NCI-H2107 treated with DMSO at 0.1 percent for 48 hours (cell line): ENCODE measurements around the gene SETBP1.
A peak's percentile ranks its signal among the peaks of the same experiment; 100 is the strongest.
"Not testable (repeated sequence)": the region's sequence is repeated elsewhere in the genome, so short reads cannot be mapped to it uniquely, and the experiment has no call there.

Experiments
- DNase-seq: peaks from one replicate; lab custom pipeline; 2025; ENCODE audit not compliant: unreplicated experiment; lab: John Stamatoyannopoulos, UW

SETBP1 gene

DNA sequence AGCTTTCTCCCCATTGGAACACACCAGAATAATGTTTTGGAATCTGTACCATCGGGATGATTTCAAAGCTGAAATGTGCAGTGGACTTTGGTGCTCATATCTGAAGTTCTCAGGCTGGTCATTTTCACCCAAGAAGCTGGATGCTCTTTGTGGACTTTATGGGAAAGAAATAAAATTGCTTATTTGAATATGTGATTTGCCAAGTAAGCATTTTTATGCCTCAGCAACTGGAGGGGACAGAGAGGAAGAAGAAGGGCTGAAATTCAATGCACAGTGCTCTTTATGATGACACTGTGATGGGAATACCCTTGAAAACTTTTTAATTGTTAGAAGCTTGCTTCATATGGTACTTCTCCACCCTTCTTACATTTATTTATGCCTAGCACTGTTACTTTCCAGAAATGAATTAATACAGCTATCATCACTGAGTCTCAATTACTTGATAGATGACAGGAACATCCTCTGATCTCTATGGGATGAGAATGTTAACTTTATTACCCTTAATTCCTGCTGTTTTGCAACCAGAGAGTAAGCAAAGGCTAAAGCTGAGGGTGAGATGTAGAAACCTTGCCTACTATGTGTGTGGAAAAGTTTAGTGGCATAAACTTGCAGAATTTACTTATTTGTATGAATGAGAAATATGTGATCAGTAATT lies 23.6 kb downstream of the SETBP1 start:
- no peak for DNase-seq

DNA sequence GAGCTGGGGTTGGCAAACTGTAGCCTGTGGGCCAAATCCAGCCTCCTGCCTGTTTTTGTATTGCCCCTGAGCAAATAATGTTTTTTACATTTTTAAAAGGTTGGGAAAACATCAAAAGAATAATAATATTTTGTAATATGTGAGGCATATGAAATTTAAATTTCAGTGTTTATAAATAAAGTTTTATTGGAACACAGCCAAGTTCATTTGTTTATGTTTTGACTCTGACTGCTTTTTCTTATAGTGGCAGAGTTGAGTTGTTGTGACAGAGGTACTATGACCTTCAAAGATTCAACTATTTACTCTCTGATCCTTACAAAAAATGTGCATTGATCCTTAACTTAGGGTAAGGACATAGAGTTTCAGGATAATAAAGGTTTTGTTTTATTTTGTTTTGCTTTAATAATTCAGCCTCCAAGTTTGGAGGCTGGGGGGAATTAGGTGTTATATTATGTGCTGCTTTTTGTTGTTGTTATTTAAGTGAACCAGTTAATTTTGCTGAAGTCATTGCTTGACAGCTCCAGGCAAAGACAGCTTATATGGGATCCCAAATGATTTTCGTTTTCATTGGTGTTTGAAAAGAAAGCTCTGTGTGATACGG lies 24.5 kb downstream of the SETBP1 start:
- DNase-seq = no peak

DNA sequence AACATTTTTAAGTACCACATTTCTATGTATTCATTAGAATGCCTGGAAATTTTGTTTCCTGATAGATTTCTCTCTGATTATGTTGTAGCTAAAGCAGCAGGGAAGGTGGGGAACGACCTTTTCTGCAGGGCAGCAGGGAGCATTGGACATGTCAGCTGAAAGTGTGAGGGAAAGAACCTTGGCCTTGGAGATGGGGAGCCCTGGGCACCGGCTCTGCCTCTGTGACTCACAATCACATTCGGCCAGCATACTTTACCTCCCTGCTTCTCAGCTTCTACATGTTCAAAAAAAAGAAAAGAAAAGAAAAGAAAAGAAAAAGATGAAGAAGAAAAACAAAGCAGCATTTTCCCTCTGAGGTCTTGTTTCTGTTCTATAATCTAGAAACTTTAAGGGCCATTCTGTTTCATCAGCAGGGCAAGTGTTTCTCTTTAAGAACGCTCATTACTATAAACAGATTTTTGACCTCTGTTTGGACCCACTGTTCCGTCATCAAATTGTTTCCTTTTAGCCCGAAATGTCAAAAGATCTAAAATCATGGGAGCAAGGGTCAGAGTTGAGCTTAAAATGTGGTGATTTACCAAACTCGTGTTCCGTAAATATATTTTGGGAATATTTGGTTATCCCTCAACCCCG lies 27.9 kb downstream of the SETBP1 start:
- no peak for DNase-seq

DNA sequence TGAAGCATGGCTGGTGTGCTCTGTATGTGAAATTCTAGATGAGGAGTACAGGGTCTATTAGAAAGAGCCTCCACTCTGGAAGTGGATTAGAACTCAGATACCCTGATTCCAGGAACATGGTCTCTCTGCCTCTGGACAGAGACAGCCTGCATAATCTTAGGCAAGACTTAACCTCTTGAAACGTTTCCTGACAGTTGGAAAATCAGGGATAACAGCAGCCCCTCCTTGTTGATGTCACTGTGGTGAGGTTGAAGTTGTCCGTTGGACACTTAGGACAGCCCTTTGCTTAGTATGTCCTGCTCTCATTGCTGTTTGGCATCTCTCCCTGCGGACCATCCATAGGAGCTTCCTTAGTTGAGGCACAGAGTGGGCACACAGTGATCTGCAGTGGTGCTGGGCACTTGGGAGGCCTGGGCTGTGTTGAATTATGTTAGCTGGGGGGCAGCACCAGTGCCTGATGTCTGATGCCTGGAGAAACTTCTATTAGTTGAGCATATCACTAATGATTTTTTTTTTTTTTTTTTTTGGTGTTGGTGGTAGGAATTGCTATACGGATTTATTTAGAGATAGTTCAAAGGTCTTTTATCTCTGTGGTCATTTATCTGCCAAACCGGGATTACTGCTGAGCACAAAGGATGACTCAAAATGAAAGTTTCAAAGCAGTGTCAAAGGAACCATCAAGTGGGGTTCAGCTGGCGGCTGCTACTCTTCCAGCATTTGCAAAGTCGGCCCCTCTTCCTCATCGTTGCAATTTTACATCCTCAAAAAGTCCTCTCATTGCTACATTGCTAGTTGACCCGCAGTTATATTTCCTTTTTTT lies 28.8 kb downstream of the SETBP1 start:
- no peak for DNase-seq

DNA sequence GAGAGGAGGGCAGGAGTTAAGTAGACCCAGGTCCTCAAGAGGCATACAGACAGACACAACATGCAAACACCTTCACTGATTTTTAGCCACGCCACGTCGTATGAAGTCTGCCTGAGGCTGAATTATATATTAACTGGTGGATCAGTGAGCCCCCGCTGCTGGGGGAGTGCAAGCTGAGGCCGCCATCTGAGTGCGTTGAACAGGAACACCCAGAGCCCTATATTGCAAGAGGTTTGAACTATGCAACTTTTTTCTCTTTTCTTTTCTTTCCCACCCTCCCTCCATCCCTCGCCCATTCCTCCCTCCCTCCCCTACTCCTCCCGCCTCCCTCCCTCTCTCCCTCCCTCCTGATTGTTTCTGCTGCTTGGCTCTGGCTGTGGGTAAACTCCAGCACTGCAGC lies 30.2 kb downstream of the SETBP1 start:
- no peak for DNase-seq

DNA sequence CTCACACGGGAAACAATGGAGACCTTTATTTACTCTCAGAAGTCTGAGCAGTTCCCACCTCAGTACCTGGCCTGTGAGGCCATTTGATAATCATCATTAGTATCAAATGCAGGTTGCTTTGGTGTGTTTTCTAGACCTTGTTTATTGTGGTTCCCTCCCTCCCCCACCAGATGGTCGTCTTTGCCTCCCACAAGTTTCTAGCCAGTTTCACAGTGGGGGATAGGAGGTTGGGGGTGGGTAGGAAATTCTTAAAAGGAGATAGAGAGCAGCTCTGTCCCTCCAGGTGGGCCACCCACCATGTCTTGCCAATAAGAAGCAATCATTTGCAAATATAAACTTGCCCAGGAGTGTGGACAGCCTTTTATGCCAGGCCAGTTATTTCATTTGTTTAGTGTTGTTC lies 31.3 kb downstream of the SETBP1 start:
- DNase-seq = no peak

DNA sequence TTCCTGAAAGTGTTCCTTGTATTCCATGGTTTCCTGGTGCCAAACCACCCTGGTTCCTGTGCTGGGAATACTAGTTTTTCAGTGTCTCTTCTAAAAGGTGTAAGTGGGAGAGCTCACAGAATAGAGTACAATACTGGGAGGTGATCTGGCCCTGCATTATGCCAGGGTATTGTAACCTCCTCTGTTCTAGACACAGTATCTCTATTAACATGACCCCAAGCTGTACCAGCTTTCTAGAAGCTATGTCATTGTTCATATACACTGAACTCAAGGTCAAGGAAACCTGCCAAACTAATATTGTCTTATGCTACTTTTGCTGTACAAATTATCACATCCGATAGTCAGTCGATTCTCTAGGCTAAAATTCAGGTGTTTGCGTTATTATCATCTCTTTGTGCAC lies 32.7 kb downstream of the SETBP1 start:
- no peak for DNase-seq

DNA sequence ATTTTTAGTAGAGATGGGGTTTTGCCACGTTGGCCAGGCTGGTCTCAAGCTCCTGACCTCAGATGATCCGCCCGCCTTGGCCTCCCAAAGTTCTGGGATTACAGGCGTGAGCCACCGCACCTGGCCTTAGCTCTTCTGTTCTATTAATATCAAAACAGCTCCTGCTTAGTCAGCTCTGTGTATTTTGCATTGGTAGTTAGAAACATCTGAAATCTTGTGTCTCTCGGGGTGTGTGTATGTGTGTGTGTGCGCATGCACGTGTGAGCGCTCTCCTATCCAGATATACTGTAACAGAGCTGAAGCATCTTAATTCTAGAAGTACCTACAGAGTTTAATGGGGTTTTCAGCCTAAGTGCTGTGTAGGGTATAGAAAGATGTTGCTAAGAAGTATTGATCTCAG lies 33.7 kb downstream of the SETBP1 start:
- no peak for DNase-seq

DNA sequence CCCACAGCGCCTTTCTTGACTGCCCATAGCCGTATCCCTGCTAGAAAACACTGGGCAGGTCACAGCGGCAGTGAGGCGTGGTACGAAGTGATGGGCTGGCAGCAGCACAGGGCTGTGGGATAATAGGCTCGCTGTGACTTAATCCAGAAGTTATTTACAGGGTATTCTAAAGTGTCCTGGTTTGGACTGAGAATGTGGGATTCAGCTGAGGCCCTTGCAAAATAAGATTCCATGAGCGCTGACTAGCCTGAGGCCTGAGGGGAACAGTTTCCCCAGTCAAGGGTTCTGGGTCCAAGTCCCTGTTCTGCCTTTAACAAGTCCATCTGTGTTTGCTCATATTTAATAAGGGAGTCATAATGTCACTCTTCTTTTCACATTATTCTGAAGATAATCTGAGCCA lies 34.6 kb downstream of the SETBP1 start:
- peak; percentile 62 for DNase-seq

DNA sequence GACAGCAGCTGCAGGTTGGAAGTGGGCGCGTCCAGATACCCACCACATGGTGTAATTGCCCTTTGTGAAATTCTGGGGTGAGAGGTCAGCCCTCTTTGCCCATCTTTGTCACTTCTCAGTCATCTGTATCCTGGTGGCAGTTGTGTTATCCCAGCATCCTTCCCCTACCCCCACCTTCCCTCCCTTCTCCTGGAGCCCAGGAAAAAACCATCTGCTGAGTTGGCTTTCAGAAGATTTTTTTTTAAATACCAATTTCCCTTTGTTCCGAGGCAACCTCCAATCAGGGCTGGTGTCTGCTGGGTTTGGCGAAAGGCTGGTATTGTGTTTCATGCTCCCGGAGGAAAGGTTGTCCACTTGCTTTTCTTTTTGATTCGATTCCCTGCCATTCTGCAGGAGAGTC lies 35.2 kb downstream of the SETBP1 start:
- DNase-seq = peak; percentile 97

DNA sequence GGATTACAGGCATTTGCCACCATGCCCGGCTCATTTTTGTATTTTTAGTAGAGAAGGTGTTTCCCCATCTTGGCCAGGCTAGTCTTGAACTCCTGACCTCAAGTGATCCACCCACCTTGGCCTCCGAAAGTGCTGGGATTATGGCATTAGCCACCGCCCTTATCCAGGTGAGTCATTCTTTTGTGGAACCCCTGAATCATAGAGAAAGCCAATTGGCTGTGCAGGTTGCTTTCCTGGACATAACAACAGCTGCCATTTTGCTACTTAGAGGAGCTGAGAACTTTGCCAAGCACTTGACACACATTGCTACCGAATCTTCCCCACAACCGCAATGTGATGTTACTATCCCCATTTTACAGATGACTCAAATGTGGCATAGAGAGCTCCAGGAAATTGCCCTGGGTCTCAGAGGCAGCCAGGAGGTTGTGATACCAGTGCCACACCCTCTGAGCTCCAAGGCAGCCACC lies 36.0 kb downstream of the SETBP1 start:
- no peak for DNase-seq

DNA sequence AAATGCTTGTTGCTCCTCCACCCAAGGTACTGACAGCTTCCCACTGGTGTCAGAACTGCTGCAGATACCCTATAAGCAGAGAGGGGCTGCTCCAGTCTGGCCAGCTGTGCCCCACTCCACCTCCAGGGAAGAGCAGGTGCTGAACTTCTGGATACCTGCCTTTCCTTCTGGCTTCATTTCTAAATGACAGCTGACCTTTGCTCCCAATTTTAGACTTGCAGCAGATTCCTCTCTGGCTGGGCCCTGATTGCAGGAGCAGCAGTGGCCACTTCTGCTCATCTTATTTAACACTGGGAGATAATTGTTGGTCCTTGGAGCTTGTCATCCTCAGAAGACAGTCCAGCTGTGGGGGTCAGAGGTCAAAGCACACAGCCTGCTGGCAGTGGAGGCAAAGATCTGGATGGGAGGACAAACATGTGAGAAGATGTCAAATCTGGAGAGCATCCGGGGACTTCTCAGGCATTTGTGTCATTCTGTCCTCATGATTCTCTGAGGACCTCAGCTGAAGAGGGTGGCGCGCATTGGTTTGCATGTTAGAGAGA lies 38.9 kb downstream of the SETBP1 start:
- DNase-seq = no peak

DNA sequence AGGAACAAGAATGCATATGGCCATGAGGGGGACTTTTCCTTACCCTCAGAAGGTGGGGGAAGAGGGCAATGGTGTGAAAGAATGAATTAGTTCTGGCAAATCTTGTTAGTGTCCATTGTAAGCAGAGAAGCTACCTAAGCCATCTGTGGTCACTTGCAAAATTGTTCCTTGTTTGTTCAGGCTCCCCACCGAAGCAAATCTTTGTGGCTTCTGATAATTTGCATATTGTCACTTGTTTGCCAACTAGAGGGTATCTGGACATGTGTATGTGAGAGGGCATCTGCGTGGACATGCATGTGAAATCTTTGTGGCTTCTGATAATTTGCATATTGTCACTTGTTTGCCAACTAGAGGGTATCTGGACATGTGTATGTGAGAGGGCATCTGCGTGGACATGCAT lies 41.1 kb downstream of the SETBP1 start:
- DNase-seq = not testable (repeated sequence)

DNA sequence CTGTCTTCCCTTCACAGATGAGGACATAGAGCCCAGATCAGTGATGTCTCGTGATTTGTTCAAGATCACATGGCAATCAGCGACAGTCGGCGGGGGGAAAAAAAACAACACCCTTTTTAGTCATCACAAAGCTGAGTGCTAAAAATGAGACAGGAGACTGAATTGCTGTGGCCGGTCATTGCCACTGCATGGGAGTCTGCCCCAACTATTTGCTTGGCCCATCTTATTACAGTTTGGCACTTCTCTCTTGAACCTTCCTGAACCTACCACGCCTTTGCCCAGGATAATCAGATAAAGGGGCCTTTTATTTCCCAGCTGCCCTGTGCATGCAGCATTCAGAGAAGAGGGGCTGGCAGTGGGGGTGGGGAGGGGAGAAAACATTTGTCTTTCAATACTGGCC lies 42.7 kb downstream of the SETBP1 start:
- DNase-seq = no peak

DNA sequence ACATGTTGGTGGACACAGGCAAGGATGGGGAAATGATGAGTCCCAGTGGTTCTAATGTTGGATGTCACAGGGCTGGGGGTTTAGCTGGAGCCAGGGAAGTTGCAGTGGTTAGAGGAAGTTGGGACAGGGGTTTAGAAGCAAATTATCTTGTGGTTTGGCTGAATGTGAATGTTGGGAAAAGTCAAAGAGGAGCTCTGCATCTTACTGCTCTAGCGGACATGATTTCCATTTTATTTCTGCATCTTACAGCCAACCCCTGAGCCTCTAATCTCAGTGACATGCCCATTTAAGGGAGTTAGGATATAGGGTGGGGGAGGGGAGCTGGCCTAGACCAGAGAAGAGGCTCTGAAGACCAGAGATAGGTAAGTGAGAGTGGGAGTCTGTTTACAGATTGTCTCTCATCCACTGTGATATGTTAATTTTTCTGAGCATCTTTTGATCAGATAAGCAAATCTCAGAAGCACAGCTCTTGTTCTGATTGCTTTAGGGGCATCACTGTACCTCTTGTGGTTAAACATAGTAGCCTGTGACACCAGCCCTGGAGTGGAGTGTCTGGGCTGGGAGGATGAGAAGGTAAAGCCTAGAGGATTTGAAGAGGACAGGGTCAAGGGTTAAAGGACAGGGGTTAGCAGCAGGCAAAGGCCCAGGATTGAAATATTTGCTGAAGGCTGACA lies 43.6 kb downstream of the SETBP1 start:
- no peak for DNase-seq

DNA sequence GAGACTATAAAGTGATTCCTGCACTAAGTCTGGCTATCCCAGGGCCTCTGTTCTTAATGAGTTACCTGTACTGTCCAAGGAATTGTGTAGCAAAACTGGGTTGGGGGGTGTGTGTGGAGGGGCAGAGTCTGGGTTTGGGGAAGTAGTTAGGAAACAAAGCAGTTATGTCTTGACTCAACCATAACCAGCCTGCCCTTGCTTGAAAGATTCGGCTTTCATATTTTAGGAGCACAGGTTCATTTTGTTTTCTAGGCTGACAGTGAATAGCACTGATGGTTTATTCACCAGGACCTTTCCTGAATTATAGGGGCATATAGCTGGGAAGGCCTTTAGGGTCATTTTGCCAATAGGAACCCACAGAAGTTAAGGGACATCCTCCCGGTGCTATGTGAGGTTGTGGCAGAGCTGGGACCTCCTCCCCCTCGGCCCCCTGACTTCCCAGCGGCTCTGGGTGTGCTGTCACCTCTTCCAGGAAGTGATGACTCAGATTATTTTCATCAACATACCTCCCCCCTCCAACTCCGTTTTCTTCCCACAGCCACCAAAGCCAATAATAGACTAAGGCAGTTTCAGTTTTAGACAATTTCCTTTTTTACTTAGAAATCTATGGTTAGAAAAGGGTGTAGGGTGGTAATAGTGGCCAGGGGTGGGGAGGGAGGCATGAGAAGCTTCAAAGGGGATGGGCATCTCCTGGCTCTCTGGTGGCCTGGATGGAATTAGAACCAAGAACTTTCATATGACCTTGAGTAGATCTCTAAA lies 44.8 kb downstream of the SETBP1 start:
- DNase-seq = no peak

DNA sequence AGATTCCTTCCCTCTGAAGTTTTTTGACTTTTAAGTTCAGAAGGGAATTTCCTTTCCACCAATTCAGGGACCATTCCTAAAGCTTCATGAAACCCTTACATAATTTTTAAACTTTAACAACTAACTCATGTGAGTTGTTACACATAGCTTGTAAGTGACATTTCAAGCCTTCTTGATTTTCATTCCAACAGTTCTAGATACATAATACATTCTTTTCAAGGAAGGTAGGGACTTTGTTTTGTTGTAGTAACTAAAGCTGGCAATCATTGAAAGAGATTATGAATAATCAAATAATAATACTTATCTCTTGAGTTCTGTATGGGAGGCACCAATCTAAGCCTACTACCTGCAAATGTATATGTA lies 45.4 kb downstream of the SETBP1 start:
- DNase-seq = no peak

DNA sequence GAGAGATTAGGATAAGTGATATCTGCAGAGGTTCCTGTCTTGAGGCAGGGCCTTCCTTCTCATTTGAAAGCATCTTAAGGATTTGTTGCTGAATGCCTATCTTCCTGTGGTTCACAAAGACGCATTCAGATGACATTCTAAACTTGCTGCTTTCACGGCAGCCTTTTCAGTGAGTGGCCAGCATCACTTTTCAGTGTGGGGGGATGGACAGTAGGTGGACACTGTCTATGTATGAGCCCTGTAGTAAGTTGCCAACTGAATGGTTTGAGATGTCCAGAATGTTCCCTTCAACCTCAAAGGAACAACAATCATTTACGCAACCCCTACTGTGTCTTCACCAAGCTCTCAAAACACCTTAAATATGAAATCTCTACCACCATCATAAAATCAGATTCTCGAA lies 46.6 kb downstream of the SETBP1 start:
- no peak for DNase-seq

DNA sequence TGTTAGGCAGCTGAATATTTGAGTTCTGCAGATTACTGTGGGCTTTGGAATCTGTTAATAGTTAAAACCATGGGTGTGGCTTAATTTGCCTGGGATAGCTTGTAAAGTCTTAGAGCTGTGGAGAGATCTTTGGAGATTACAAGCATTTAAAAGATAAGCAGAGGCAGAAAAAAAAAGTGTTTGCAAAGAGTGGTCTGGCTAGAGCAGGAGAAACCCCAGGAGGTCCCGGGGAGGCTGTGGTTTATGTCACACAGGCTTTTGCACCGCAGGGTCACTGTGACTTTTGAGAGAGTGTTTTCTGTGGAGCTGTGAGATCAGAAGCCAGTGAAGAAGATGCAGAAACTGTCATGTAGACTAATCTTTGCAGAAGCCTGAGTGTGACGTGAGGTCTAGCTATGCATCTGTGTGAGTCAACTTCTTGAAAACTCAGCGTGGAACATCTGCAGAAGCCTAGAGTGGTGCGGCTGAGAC lies 49.0 kb downstream of the SETBP1 start:
- no peak for DNase-seq
